ENCODE data around the gene ASB1. TPM values are rescaled to one million over a fixed set of nuclear protein-coding genes. Genes with fewer than 3 reads are reported as not detected.

The ASB1 gene
- total RNA-seq, 1 experiment from 2014 or later = 27.4 TPM

GRCh38 chr2:238422940-238423339, 3.8 kb upstream of the ASB1 start:
- DNase-seq (ENCODE audit: low read depth) = no peak

DNA sequence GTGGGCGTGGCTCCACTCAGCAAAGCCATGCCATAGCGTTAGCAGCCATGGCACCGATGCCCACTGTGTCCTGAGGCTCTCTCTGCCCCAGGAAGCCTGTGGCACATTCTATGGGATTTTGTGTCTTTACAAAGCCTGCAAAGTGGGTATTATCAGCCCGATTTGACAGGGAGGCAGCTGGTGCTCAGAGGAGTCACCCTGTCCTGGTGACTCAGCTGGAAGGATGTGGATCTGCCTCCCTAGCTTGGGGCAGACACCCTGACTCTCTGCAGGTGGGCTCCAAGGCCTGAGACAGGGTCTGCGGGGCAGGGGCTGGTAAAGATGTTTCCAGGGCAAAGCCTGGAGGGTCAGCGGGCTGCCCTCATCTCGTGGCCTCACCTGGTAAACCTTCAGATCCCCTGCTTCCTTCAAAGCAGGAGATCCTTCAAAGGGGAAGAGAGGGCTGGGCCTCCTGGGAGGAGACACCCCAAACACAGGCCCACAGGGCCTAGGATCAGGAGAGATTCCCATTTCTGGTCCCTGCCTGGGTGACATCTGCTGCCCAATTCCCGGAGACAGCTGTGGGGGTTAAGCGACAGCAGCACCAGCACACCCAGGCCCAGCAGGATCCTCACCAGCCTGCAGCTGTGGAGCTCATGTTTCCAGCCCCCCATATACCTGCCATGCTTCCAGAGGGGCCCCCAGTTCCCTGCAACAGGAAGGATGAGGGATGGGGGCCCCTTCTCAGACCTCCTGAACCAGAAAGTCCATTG, 3.0 kb upstream of the ASB1 start:
- DNase-seq (ENCODE audit: low read depth) = peak; percentile 40

- DNase-seq (ENCODE audit: low read depth) = no peak
Measured at GRCh38 chr2:238424313-238424700, 2.4 kb upstream of the ASB1 start.

DNA sequence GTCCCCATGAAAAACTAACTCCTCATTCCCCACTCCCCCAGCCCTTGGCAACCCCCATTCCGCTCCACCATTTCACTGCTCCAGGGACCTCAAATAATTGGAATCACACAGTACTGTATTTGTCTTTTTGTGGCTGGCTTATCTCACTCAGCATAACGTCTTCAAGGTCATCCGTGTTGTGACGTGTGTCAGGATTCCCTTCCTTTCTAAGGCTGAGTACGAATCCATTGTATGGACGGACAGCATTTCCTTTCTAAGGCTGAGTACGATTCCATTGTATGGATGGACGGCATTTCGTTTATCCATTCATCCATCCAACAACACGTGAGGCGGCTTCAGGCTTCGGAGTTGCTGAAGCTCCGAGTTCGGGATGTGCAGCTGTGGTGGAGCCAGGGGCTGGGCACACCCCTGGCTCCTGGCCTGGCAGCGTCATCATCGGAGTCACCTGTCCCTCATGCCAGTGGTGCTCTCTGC, 1.2 kb upstream of the ASB1 start:
- no peak for DNase-seq (ENCODE audit: low read depth)

- DNase-seq (ENCODE audit: low read depth) = peak; percentile 52
Measured at GRCh38 chr2:238425979-238426567, 654 bp upstream of the ASB1 start.

DNA sequence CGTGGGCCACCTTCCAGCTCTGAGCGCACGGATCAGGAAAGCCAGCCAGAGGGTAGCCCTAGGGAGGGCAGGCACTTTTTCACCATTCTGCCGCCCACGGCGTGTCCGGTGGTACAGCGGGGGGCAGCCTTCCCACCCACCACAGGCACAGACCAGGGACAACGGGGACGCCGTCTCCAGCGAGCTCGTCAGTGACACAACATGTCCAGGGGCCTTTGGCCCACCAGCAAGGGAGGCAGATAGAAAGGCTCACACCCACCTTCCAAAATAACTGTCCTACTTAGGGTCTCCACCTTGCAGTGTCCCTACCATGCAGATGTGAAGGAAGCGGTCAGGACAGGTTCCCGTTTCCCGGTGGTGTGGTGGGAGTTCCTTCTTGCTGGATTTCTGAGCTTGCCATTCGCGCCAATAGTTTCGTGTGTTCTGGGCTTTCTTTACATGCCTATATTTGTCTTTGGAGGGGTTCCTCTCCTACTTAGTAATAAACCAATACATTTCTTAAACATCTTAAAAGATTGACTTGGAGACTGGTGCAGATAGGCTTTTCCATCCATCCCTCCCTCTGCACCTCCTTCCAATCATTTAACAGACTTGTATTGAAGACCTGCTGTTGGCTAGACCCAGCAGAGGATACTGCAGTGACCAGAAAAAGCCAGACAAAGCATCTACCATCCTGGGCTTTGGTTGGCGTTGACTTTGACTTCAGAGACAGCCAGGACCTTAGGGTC, 872 bp downstream of the ASB1 start:
- no peak for DNase-seq (ENCODE audit: low read depth)

- DNase-seq (ENCODE audit: low read depth) = no peak
Measured at GRCh38 chr2:238428866-238429265, 2.1 kb downstream of the ASB1 start.

- no peak for DNase-seq (ENCODE audit: low read depth)
Measured at GRCh38 chr2:238430781-238431180, 4.1 kb downstream of the ASB1 start.

DNA sequence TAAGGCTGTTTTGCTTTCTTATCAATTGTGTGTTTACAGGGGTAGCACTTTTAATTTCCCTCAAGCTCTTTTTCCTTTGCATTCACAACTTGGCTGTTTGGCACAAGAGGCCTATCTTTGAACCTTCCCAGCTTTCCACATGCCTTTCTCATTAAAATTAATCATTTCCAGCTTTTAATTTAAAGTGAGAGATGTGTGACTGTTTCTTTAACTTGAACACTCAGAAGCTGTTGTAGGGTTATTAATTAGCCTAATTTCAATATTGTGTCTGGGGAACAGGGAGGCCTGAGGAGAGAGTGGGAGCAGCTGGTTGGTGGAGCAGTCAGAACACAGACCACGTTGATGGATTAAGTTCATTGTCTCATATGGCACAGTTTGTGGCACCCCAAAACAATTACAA, 4.7 kb downstream of the ASB1 start:
- DNase-seq (ENCODE audit: low read depth) = no peak

- DNase-seq (ENCODE audit: low read depth) = no peak
Measured at GRCh38 chr2:238433300-238433915, 6.7 kb downstream of the ASB1 start.

DNA sequence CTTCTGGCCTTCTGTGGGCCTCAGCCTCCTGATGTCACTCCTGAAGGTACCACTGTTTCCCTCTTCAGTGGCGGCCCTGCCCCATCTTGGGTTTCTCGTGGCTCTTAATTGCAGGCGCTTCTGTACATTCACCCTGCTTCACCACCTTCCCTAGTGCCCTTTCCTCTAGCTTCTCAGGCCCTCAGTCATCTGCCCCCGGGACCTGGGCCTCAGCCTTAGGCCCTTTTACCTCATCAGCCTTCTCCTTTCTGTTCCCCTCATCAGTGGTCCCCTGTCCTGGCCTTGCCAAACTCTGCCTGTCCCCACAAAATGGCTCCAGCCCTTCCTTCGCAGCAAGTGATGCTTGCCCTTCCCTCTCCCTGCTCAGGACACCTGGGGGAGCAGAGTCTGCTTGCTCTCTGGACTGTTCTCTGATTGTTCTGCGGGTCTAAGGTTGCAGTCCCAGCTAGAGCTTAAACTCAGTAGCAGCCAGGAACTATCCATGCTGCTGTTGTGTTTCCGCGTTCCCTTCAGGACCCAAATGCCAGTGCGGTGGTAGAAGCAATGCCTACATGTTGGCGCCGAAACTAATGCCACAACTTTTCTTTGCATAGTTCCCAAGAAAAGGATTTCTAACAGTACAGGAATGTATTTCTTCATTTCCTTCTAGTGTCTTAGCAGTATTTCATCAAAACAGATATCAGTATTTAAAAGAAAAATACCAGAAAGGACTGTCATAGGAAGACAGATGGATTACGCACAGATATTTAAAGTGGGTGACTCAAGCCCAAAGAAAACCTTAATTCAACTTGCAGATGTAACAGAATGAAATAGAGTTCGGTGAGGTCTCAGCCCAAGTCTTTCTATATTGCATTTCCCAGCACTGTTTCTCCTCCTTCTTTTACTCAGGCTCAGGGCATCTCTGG, 7.5 kb downstream of the ASB1 start:
- DNase-seq (ENCODE audit: low read depth) = no peak

DNA sequence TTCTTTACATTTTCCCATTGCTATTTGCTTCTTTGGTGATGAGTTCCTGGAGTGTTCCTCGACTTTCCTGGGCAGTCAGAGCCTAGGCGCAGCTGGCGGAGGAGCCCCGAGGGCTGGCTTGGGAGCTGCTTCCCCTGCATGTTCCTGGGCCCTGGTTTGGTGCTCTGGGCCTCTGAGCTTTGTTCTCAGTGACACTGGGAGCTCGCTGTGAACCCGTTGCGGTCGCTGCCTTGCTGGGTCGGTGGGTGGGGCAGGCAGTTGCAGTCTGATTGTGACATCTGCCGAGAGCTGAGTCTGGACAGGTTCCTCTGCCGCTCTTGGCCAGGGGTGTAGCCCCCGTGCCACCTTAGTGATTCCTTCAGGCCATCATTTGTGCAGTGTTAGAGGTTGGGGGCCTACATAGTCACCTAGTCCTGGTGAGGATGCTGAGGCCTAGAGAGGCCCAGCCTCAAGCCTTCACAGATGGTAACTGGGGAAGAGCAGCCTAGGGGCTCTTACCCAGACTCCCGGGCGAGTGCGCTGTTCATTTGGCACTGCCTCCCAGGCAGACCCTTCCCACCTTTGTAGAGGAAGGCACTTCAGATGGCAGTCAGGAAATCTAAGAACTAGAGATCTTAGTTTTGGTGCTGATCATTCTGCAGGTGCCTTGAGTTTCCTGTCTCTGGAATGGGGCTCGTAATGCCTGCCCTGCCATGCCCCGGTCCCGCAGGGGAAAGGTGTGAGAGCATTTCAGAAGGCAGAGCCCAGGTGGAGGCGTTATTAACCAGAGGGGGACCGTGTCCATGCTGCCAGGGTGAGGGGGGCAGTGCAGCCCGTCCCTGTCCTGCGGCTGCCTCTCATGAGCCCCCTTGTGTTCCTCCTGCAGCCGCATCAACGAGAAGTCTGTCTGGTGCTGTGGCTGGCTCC, 8.4 kb downstream of the ASB1 start:
- no peak for DNase-seq (ENCODE audit: low read depth)

DNA sequence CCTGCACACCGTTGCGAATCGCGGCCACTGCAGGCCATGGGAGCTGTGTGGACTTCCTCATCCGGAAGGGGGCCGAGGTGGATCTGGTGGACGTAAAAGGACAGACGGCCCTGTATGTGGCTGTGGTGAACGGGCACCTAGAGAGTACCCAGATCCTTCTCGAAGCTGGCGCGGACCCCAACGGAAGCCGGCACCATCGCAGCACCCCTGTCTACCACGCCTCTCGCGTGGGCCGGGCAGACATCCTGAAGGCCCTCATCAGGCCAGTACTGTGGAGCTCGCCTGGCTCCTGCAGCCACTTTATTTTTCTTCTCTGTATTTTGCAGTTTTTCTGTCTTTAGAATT, 9.0 kb downstream of the ASB1 start:
- DNase-seq (ENCODE audit: low read depth) = no peak

DNA sequence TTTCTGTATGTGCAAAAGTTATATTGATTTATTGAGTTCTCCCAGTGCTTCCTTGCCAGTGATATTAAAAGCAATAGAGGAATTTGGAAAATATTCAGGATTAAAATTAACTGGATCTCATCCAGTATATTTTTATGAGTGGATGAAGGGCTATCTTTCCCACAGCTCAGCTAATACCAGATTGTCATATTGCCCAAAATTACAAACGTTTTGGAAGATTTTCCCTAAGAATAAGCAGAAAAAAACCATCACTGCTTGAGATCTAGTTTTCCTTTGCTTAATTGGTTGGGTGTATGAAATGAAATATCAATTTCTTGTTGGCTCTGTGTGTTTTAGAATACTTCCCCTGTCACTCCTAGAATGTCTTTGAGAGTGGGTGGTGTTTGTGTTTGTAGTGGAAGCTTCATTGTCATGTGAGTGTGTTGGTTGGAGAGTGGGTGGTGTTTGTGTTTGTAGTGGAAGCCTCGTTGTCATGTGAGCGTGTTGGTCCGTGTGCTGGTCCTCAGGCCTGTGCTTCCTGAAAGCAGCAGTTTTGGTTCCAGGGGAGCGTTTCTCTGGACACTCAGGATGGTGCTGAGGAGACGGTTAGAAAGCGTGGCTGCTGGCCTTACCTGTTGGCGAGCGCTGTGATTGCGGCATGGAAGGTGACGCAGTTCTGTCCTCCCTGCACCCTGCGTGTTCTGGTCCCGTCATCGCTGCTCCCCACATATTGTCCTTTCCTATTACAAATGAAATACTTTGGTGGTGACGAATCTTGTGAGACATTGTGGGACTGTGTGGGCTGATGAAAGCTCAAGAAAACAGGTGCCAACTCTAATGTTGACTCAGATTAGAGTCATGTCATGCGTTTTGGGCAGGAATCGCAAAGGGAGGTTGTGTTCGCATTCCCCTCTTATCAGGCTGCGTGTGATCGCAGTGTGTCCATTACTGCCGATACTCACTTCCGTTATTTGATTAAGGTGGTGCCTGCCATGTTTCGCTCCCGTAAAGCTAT, 12.4 kb downstream of the ASB1 start:
- peak; percentile 60 for DNase-seq (ENCODE audit: low read depth)

- no peak for DNase-seq (ENCODE audit: low read depth)
Measured at GRCh38 chr2:238439917-238440316, 13.2 kb downstream of the ASB1 start.

GRCh38 chr2:238440331-238440730, 13.6 kb downstream of the ASB1 start:
- DNase-seq (ENCODE audit: low read depth) = no peak

GRCh38 chr2:238440767-238441166, 14.0 kb downstream of the ASB1 start:
- no peak for DNase-seq (ENCODE audit: low read depth)

- DNase-seq (ENCODE audit: low read depth) = no peak
Measured at GRCh38 chr2:238441262-238442114, 14.8 kb downstream of the ASB1 start.
